Ectodermal cell (in vitro differentiated cells): ENCODE measurements around the gene PIGW.

Source experiments
- H3K27ac ChIP-seq: 2 replicates; pipeline ENCODE4 v1.7.0; 2013; ENCODE audit warnings: mild to moderate bottlenecking, low read depth, low read length; ENCODE audit not compliant: insufficient read depth, poor library complexity, severe bottlenecking
- H3K27me3 ChIP-seq: 2 replicates; pipeline ENCODE4 v1.7.0; 2013; ENCODE audit warnings: mild to moderate bottlenecking, low read length; ENCODE audit not compliant: insufficient read depth, control insufficient read depth, poor library complexity, severe bottlenecking
- H3K36me3 ChIP-seq: one replicate; pipeline ENCODE4 v1.7.0; 2013; ENCODE audit warnings: low read length; ENCODE audit not compliant: control insufficient read depth, insufficient read depth
- H3K4me1 ChIP-seq: one replicate; pipeline ENCODE4 v1.7.0; 2013; ENCODE audit warnings: low read length; ENCODE audit not compliant: control insufficient read depth, insufficient read depth
- H3K4me3 ChIP-seq: 2 replicates; pipeline ENCODE4 v1.7.0; 2013; ENCODE audit warnings: low read depth, low read length, control low read depth; ENCODE audit not compliant: insufficient read depth
- H3K9me3 ChIP-seq: 2 replicates; pipeline ENCODE4 v1.7.0; 2013; ENCODE audit warnings: mild to moderate bottlenecking, low read length, moderate library complexity; ENCODE audit not compliant: control insufficient read depth
- WGBS, 2 experiments: methylation state at CpG; one replicate each; pipeline ENCODE4 v1.1.7; 2013; ENCODE audit warnings: missing lambda C conversion rate in 2 of 2; 5-methylcytosine and 5-hydroxymethylcytosine counted together

The PIGW gene

GRCh38 chr17:36578671-36579070, 43.9 kb downstream of the PIGW start:
- no peak overlapping the region for H3K27ac ChIP-seq
- peaks cover 28% of the 10 kb centered on the region for H3K36me3 ChIP-seq
- H3K9me3 ChIP-seq = no peaks in the 10 kb centered on the region
- no peak overlapping the region for H3K4me3 ChIP-seq
- H3K4me1 ChIP-seq = no peaks in the 10 kb centered on the region
- WGBS, 2 experiments = 95 to 100% methylated on average over 2 of the region's 2 CpGs
- no peaks in the 10 kb centered on the region for H3K27me3 ChIP-seq

- 92 to 100% methylated on average over 1 of the region's 1 CpG for WGBS, 2 experiments
- Histone ChIP-seq H3K36me3 (peaks cover 57% of the 10 kb centered on the region), H3K4me1 (no peaks in the 10 kb centered on the region), H3K27ac (no peak overlapping the region), H3K4me3 (no peak overlapping the region), H3K27me3 (no peaks in the 10 kb centered on the region), H3K9me3 (no peaks in the 10 kb centered on the region)
Observed at GRCh38 chr17:36583787-36584186, 49.0 kb downstream of the PIGW start.

- Histone ChIP-seq H3K4me1 (no peaks in the 10 kb centered on the region), H3K27me3 (no peaks in the 10 kb centered on the region), H3K4me3 (no peak overlapping the region), H3K9me3 (no peaks in the 10 kb centered on the region), H3K36me3 (peaks cover 46% of the 10 kb centered on the region), H3K27ac (no peak overlapping the region)
- WGBS, 2 experiments = 87 to 96% methylated on average over 2 of the region's 2 CpGs
Observed at GRCh38 chr17:36586138-36586537, 51.4 kb downstream of the PIGW start.
